GM03348 (cell line): ENCODE measurements around the gene ERP44.
"Not testable (repeated sequence)": the region's sequence is repeated elsewhere in the genome, so short reads cannot be mapped to it uniquely, and the experiment has no call there.

ENCODE experiments used
- DNase-seq: peaks from one replicate; pipeline ENCODE4 v3.0.0; 2012; ENCODE audit warnings: low spot score

ERP44 gene

GRCh38 chr9:100011062-100011681, 87.6 kb downstream of the ERP44 start:
- DNase-seq: peak; percentile 46

- no peak for DNase-seq
Observed at GRCh38 chr9:99999797-100000196, 99.0 kb downstream of the ERP44 start.

GRCh38 chr9:99998866-99999265, 99.9 kb downstream of the ERP44 start:
- DNase-seq: no peak

- no peak for DNase-seq
Observed at GRCh38 chr9:99998266-99998665, 100.5 kb downstream of the ERP44 start.

GRCh38 chr9:99990508-99990907, 108.3 kb downstream of the ERP44 start:
- DNase-seq: not testable (repeated sequence)

- DNase-seq: no peak
Observed at GRCh38 chr9:99986642-99987041, 112.2 kb downstream of the ERP44 start.

- no peak for DNase-seq
Observed at GRCh38 chr9:99980598-99980997, 118.2 kb downstream of the ERP44 start.

- DNase-seq: no peak
Observed at GRCh38 chr9:99978221-99978620, 120.6 kb downstream of the ERP44 start.

GRCh38 chr9:99977033-99977792, 121.6 kb downstream of the ERP44 start:
- no peak for DNase-seq

- DNase-seq: no peak
Observed at GRCh38 chr9:99973455-99973854, 125.3 kb downstream of the ERP44 start.

GRCh38 chr9:99971410-99971809, 127.4 kb downstream of the ERP44 start:
- DNase-seq: no peak

GRCh38 chr9:99970481-99970880, 128.3 kb downstream of the ERP44 start:
- DNase-seq: no peak

- DNase-seq: no peak
Observed at GRCh38 chr9:99967457-99967856, 131.3 kb downstream of the ERP44 start.

GRCh38 chr9:99966716-99967115, 132.1 kb downstream of the ERP44 start:
- DNase-seq: no peak

- DNase-seq: no peak
Observed at GRCh38 chr9:99966001-99966400, 132.8 kb downstream of the ERP44 start.

GRCh38 chr9:99964336-99964735, 134.5 kb downstream of the ERP44 start:
- no peak for DNase-seq

GRCh38 chr9:99962680-99963261, 136.0 kb downstream of the ERP44 start:
- no peak for DNase-seq

- DNase-seq: no peak
Observed at GRCh38 chr9:99955606-99956005, 143.2 kb downstream of the ERP44 start.

GRCh38 chr9:99954819-99955218, 144.0 kb downstream of the ERP44 start:
- DNase-seq: no peak

GRCh38 chr9:99953861-99954507, 144.8 kb downstream of the ERP44 start:
- DNase-seq: no peak

- DNase-seq: no peak
Observed at GRCh38 chr9:99948896-99949295, 149.9 kb downstream of the ERP44 start.

GRCh38 chr9:99948482-99948881, 150.3 kb downstream of the ERP44 start:
- no peak for DNase-seq

GRCh38 chr9:99947395-99947794, 151.4 kb downstream of the ERP44 start:
- DNase-seq: peak; percentile 12
